Regular cardiac myocyte (primary cell): ENCODE data around the gene MYLK. TPM values are rescaled to one million over a fixed set of nuclear protein-coding genes. Genes with fewer than 3 reads are reported as not detected.

Source experiments
- total RNA-seq: library from RNA; depleted of rRNA; stranded (reverse); fragments of >200 nt; gene quantifications from 2 replicates; pipeline ENCODE4 v1.2.3, GENCODE V29; 2014

MYLK gene, protein sequence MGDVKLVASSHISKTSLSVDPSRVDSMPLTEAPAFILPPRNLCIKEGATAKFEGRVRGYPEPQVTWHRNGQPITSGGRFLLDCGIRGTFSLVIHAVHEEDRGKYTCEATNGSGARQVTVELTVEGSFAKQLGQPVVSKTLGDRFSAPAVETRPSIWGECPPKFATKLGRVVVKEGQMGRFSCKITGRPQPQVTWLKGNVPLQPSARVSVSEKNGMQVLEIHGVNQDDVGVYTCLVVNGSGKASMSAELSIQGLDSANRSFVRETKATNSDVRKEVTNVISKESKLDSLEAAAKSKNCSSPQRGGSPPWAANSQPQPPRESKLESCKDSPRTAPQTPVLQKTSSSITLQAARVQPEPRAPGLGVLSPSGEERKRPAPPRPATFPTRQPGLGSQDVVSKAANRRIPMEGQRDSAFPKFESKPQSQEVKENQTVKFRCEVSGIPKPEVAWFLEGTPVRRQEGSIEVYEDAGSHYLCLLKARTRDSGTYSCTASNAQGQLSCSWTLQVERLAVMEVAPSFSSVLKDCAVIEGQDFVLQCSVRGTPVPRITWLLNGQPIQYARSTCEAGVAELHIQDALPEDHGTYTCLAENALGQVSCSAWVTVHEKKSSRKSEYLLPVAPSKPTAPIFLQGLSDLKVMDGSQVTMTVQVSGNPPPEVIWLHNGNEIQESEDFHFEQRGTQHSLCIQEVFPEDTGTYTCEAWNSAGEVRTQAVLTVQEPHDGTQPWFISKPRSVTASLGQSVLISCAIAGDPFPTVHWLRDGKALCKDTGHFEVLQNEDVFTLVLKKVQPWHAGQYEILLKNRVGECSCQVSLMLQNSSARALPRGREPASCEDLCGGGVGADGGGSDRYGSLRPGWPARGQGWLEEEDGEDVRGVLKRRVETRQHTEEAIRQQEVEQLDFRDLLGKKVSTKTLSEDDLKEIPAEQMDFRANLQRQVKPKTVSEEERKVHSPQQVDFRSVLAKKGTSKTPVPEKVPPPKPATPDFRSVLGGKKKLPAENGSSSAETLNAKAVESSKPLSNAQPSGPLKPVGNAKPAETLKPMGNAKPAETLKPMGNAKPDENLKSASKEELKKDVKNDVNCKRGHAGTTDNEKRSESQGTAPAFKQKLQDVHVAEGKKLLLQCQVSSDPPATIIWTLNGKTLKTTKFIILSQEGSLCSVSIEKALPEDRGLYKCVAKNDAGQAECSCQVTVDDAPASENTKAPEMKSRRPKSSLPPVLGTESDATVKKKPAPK (N-terminal part only)
- 46.6 and 123 TPM in 2 replicates for total RNA-seq

DNA sequence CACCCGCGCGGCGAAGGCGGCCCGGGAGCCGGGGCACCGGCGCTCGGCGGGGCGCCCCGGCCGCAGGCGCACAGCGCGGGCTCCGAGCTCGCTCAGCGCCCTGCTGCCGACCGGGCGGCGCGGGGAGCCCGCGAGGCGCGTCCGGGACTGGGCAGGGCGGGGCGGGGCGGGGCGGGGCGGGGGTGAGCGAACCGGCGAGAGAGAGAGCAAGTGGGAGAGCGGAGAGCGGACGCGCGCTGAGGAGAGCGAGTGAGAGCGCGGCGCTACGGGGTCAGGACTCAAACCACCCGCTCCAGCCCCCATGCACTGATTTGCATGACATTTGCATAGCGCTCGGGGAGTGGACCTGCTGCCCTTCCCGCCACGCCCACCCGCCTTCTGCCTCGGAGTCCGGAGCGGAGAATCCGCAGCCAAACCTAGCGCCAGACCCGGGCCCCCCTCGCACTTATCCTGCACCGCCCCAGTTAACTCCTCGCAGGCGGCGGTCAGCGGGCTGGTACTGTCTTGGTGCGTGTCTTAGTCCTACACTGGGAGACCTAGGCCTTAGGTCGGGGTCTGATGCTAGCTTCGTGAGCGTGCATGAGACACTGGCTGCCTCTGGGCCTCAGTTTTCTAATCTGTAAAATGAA is at the start of gene MYLK:
Gene MYLK (minus strand): TSS at position 130 of the 629 bp plus-strand sequence. CDS start 90,491 bp downstream, outside the sequence.

DNA sequence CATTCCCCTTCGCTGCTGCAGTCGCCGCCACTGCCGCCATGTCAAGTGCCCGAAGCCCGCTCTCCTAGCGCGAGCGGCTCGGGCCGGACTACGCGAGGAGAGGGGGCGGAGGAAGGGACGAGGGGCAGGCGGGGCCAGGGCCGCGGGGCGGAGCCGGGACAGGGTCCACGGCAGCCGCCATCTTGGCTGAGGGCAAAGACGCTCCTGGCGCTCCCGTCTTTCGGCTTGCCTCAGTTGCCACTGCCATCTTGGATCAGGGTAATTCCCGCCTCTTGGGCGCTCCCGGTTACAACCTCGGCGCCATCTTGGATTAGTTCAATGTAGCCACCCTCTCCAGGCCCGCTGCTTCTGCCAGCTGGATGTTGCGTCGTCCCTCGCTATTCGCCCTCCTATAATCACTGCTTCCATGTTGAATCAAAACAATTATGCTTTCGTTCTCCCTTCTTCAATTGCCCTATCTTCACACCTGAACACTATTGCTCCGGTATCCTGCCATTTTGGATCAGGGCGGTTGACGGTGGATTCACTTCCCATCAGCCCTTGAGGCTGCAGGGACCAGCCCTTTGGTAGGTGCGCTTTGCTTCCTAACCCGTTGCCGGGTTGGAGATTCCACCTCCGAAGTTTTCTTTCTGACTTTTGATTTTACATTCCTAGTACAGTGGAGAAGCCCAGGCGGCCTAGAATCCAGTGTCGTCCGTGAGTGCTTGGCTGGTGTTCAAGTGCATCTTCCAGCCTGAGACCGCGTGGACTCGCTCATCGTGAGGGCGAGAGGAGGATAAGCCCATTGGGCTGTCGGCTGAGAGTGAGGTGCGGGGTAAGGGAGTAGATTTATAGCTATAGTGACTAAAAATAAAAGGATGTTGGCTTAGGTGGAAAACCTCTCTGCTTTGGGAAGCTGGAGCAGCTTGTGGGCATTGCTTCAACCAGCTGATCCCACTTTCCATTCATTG is 298.9 kb downstream of the MYLK start, which contains the start of gene HACD2:
Gene HACD2 (minus strand): TSS at position 66 of the 950 bp plus-strand sequence. CDS start 26 bp downstream, at position 40.

Other genes starting within 250 kb of the MYLK start
- 25.3 and 28.5 TPM in 2 replicates for gene CCDC14, start 76.9 kb upstream of the MYLK start, total RNA-seq
- not detected in 2 replicates for gene ROPN1, start 107.8 kb upstream of the MYLK start, total RNA-seq
- 1.5 and 2.0 TPM in 2 replicates for gene KALRN, start 149.0 kb upstream of the MYLK start, total RNA-seq